OCI-LY3 (cell line): Measurements from ENCODE around the gene RAD18.

ENCODE experiments used
- H2AFZ ChIP-seq: fragments of 200-600, 300-600 bp; shearing (Covaris generic); 2 replicates; pipeline ENCODE4 v1.6.0; 2014; ENCODE audit warnings: antibody characterized with exemption, low read depth, low read length
- H3K27ac ChIP-seq: fragments of 200-600, 300-600 bp; sonication (generic); 2 replicates; pipeline ENCODE4 v1.5.1; 2014; ENCODE audit warnings: mild to moderate bottlenecking, low read length, moderate library complexity, mixed read lengths
- H3K27me3 ChIP-seq: fragments of 200-600, 300-600 bp; sonication (generic); 2 replicates; pipeline ENCODE4 v1.6.1; 2014; ENCODE audit warnings: low read depth, low read length, mixed read lengths
- H3K36me3 ChIP-seq: fragments of 200-600, 300-600 bp; sonication (generic); replicated peaks from 2 replicates; pipeline ENCODE3; 2014; ENCODE audit warnings: low read depth, low read length, mixed read lengths
- H3K4me1 ChIP-seq: fragments of 300-600, 200-600 bp; sonication (generic); 2 replicates; pipeline ENCODE4 v1.6.1; 2014; ENCODE audit warnings: low read length, mixed read lengths
- H3K4me2 ChIP-seq: fragments of 200-600, 300-600 bp; sonication (generic); 2 replicates; pipeline ENCODE4 v1.6.1; 2014; ENCODE audit warnings: low read length, mixed read lengths
- H3K4me3 ChIP-seq: fragments of 300-600, 200-600 bp; sonication (generic); 2 replicates; pipeline ENCODE4 v1.5.1; 2014; ENCODE audit warnings: antibody characterized with exemption, mild to moderate bottlenecking, low read length, moderate library complexity
- H3K79me2 ChIP-seq: fragments of 300-600, 200-600 bp; shearing (Covaris generic); 2 replicates; pipeline ENCODE4 v1.6.1; 2014; ENCODE audit warnings: mild to moderate bottlenecking, low read length, mixed read lengths
- H3K9ac ChIP-seq: fragments of 300-600, 200-600 bp; shearing (Covaris generic); 2 replicates; pipeline ENCODE4 v1.6.0; 2014; ENCODE audit warnings: mild to moderate bottlenecking, low read length, moderate library complexity
- H3K9me3 ChIP-seq: fragments of 200-600, 300-600 bp; shearing (Covaris generic); 2 replicates; pipeline ENCODE4 v1.6.1; 2014; ENCODE audit warnings: low read length, mixed read lengths; ENCODE audit not compliant: insufficient read depth
- H4K20me1 ChIP-seq: fragments of 200-600, 300-600 bp; sonication (generic); 2 replicates; pipeline ENCODE4 v1.6.1; 2016; ENCODE audit warnings: low read length, mixed read lengths; ENCODE audit not compliant: insufficient read depth
- EZH2phosphoT487 ChIP-seq: fragments of 200-600 bp; shearing (Covaris generic); IDR thresholded peaks from 2 replicates; pipeline ENCODE4 v1.6.1; 2018; ENCODE audit warnings: antibody characterized with exemption, mixed run types, low read depth
- TF ChIP-seq, protein P1 (sequence below): fragments of 200-600, 300-600 bp; sonication (generic); IDR thresholded peaks from 2 replicates; pipeline ENCODE4 v1.5.1; 2014; ENCODE audit warnings: antibody characterized with exemption, low read length, low read depth

RAD18 gene

GRCh38 chr3:8882171-8882593 lies 81.1 kb downstream of the RAD18 start:
- Histone ChIP-seq H3K4me1 (no peaks in the 10 kb centered on the region), H3K27ac (no peak overlapping the region), H3K79me2 (no peaks in the 10 kb centered on the region), H3K4me2 (no peak overlapping the region), H3K27me3 (no peaks in the 10 kb centered on the region), H3K9ac (no peak overlapping the region), H3K4me3 (no peak overlapping the region), H2AFZ (no peak overlapping the region), H4K20me1 (no peaks in the 10 kb centered on the region), H3K9me3 (no peaks in the 10 kb centered on the region), H3K36me3 (peaks cover 40% of the 10 kb centered on the region)
- TF ChIP-seq, protein P1, sequence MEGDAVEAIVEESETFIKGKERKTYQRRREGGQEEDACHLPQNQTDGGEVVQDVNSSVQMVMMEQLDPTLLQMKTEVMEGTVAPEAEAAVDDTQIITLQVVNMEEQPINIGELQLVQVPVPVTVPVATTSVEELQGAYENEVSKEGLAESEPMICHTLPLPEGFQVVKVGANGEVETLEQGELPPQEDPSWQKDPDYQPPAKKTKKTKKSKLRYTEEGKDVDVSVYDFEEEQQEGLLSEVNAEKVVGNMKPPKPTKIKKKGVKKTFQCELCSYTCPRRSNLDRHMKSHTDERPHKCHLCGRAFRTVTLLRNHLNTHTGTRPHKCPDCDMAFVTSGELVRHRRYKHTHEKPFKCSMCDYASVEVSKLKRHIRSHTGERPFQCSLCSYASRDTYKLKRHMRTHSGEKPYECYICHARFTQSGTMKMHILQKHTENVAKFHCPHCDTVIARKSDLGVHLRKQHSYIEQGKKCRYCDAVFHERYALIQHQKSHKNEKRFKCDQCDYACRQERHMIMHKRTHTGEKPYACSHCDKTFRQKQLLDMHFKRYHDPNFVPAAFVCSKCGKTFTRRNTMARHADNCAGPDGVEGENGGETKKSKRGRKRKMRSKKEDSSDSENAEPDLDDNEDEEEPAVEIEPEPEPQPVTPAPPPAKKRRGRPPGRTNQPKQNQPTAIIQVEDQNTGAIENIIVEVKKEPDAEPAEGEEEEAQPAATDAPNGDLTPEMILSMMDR = no peak
- TF ChIP-seq EZH2phosphoT487 = no peak

DNA sequence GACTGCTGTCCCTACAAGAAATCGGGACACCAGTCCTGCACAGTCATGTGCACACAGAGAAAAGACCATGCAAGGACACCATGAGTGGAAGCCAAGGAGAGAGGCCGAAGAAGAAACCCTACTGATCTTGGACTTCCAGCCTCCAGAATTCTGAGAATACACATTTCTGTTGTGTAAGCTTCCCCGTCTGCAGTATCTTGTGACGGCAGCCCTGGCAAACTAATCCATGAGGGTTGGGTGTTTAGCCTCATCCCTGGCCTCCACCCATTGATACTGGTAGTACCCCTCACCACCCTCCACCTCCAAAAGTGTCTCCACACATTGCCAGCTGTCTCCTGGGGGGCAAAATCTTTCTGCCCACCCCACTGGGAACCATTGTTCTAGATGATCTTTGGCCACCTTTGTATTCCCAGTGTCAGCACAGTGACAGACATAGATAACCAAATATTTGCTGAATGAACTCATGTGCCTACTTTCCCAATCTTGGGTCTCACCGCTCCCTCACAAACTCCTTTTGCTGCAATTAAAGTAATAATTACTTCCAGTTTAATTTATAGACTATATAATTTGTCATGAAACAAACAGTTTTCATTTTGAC lies 83.8 kb downstream of the RAD18 start:
- no peaks in the 10 kb centered on the region for H3K4me1 ChIP-seq
- no peak overlapping the region for H3K4me3 ChIP-seq
- no peak overlapping the region for H2AFZ ChIP-seq
- no peak overlapping the region for H3K9ac ChIP-seq
- H3K36me3 ChIP-seq = peaks cover 35% of the 10 kb centered on the region
- TF ChIP-seq, protein P1 = no peak
- no peak for TF ChIP-seq EZH2phosphoT487
- H3K27me3 ChIP-seq = no peaks in the 10 kb centered on the region
- no peaks in the 10 kb centered on the region for H4K20me1 ChIP-seq
- H3K27ac ChIP-seq = no peak overlapping the region
- H3K79me2 ChIP-seq = no peaks in the 10 kb centered on the region
- no peak overlapping the region for H3K4me2 ChIP-seq
- no peaks in the 10 kb centered on the region for H3K9me3 ChIP-seq

- H2AFZ ChIP-seq = no peak overlapping the region
- H3K9ac ChIP-seq = no peak overlapping the region
- no peak overlapping the region for H3K4me2 ChIP-seq
- TF ChIP-seq, protein P1 = no peak
- H3K79me2 ChIP-seq = no peaks in the 10 kb centered on the region
- no peak overlapping the region for H3K27ac ChIP-seq
- H4K20me1 ChIP-seq = no peaks in the 10 kb centered on the region
- no peaks in the 10 kb centered on the region for H3K9me3 ChIP-seq
- no peaks in the 10 kb centered on the region for H3K27me3 ChIP-seq
- peaks cover 21% of the 10 kb centered on the region for H3K36me3 ChIP-seq
- no peak overlapping the region for H3K4me3 ChIP-seq
- no peaks in the 10 kb centered on the region for H3K4me1 ChIP-seq
These were observed 87.4 kb downstream of the RAD18 start for GRCh38 chr3:8875836-8876235.

GRCh38 chr3:8873740-8874139 lies 89.5 kb downstream of the RAD18 start:
- H3K9me3 ChIP-seq = no peaks in the 10 kb centered on the region
- peaks cover 8% of the 10 kb centered on the region for H3K36me3 ChIP-seq
- H3K79me2 ChIP-seq = no peaks in the 10 kb centered on the region
- H4K20me1 ChIP-seq = no peaks in the 10 kb centered on the region
- no peak overlapping the region for H2AFZ ChIP-seq
- no peak overlapping the region for H3K27ac ChIP-seq
- H3K4me2 ChIP-seq = no peak overlapping the region
- H3K27me3 ChIP-seq = no peaks in the 10 kb centered on the region
- no peak overlapping the region for H3K9ac ChIP-seq
- TF ChIP-seq, protein P1 = no peak
- TF ChIP-seq EZH2phosphoT487 = no peak
- H3K4me3 ChIP-seq = no peak overlapping the region
- H3K4me1 ChIP-seq = no peaks in the 10 kb centered on the region
